Measurements from ENCODE around the gene LYRM4. TPM values are rescaled to one million over a fixed set of nuclear protein-coding genes. Genes with fewer than 3 reads are reported as not detected.

LYRM4 gene
- polyA plus RNA-seq, 1 donor from 2014 or later, result 29.3 TPM

- H3K9me3 ChIP-seq (ENCODE audit: low read length), result no peaks in the 10 kb centered on the region
- no peak overlapping the region for H3K27ac ChIP-seq (ENCODE audit: low read length)
- H2AFZ ChIP-seq (ENCODE audit: low read depth, low read length), result no peak overlapping the region
Measured at GRCh38 chr6:5086294-5086890, 174.4 kb downstream of the LYRM4 start.

More at GRCh38 chr6:5086294-5086890, 174.4 kb downstream of the LYRM4 start:
- Histone ChIP-seq H3K9ac (ENCODE audit: low read length) (no peak overlapping the region), H3K4me3 (ENCODE audit: low read length) (peak overlapping the region; percentile 75), H3K4me2 (ENCODE audit: low read length) (no peak overlapping the region), H3K9me2 (ENCODE audit: insufficient read depth, low read length) (no peaks in the 10 kb centered on the region), H3F3A (ENCODE audit: insufficient read depth, low read length, poor library complexity, severe bottlenecking) (no peaks in the 10 kb centered on the region), H4K20me1 (ENCODE audit: insufficient read depth) (no peaks in the 10 kb centered on the region), H3K27me3 (ENCODE audit: insufficient read depth, low read depth, low read length) (peaks cover 46% of the 10 kb centered on the region), H3K79me2 (replicated peaks; ENCODE audit: insufficient read depth, low read length) (no peaks in the 10 kb centered on the region), H3K36me3 (ENCODE audit: insufficient read depth, low read length) (no peaks in the 10 kb centered on the region)
- TF ChIP-seq TAF1 (IDR thresholded peaks at IDR 0.05; ENCODE audit: low read depth), result no peak
- TF ChIP-seq POLR2AphosphoS5 (IDR thresholded peaks at IDR 0.05), result no peak
- no peak for TF ChIP-seq SMC3 (conservative IDR thresholded peaks at IDR 0.05; ENCODE audit: poor library complexity)
- TF ChIP-seq RAD21 (conservative IDR thresholded peaks at IDR 0.05), result no peak
- TF ChIP-seq CTCF (IDR thresholded peaks at IDR 0.05; ENCODE audit: poor library complexity, severe bottlenecking), result no peak
- TF ChIP-seq MXI1 (conservative IDR thresholded peaks at IDR 0.05; ENCODE audit: poor library complexity, severe bottlenecking), result no peak
- no peak for TF ChIP-seq REST (IDR thresholded peaks at IDR 0.05; ENCODE audit: borderline replicate concordance)
- no peak for TF ChIP-seq EZH2 (IDR thresholded peaks at IDR 0.05; ENCODE audit: borderline replicate concordance, insufficient read depth, low read length, poor library complexity, severe bottlenecking)
- TF ChIP-seq EP300 (conservative IDR thresholded peaks at IDR 0.05; ENCODE audit: poor library complexity, severe bottlenecking), result no peak

Data from neural cell (in vitro differentiated cells).